ENCODE results near the gene BEND7. TPM values are rescaled to one million over a fixed set of nuclear protein-coding genes. Genes with fewer than 3 reads are reported as not detected.
"Not testable (repeated sequence)": the region's sequence is repeated elsewhere in the genome, so short reads cannot be mapped to it uniquely, and the experiment has no call there.

BEND7 gene
- total and polyA plus RNA-seq, 2 of the 8 experiments (the other 6 are each of a cell fraction or from before 2014, with no cell fraction given): 1.9 to 8.2 TPM

DNA sequence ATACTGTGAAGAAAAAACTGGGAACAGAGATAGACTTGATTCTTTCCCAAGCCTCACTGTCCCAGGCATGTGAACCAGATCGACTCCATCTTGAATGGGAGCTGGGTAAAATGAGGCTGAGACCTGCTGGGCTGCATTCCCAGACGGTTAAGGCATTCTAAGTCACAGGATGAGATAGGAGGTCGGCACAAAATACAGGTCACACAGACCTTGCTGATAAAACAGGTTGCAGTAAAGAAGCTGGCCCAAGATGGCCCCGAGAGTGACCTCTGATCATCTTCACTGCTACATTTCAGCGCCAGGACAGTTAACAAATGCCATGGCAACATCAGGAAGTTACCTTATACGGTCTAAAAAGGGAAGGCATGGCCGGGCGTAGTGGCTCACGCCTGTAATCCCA lies 9.2 kb upstream of the BEND7 start:
- H2BK5ac ChIP-seq (ENCODE audit: low read depth, low read length); H3K4ac ChIP-seq (replicated peaks; ENCODE audit: insufficient read length, low read depth, low read length); H2BK120ac ChIP-seq (replicated peaks; ENCODE audit: low read depth, low read length); H3K23ac ChIP-seq (ENCODE audit: insufficient read length); H4K91ac ChIP-seq (replicated peaks; ENCODE audit: insufficient read length, low read length); H3K79me2 ChIP-seq (ENCODE audit: control insufficient read depth in 1 of 2, insufficient read depth in 2 of 2, low read length in 2 of 2); H3K23me2 ChIP-seq (ENCODE audit: low read depth, low read length); H2BK20ac ChIP-seq (ENCODE audit: low read length); H4K20me1 ChIP-seq (replicated peaks in 1 of 2; ENCODE audit: control insufficient read depth in 1 of 2, insufficient read depth in 2 of 2, low read length in 2 of 2); H3K4me1 ChIP-seq (replicated peaks in 1 of 4; ENCODE audit: control insufficient read depth in 3 of 4, insufficient read depth in 4 of 4, low read length in 3 of 4); H2BK15ac ChIP-seq (ENCODE audit: low read length); FAIRE-seq; H4K5ac ChIP-seq (ENCODE audit: insufficient read length, low read depth, low read length); H3K9me3 ChIP-seq (ENCODE audit: insufficient read depth in 2 of 2, low read depth in 1 of 2, low read length in 1 of 2); H3K56ac ChIP-seq (replicated peaks; ENCODE audit: insufficient read length, low read depth, low read length); H3K36me3 ChIP-seq (ENCODE audit: control insufficient read depth in 2 of 4, insufficient read depth in 4 of 4, low read length in 3 of 4); H2AFZ ChIP-seq (ENCODE audit: low read length); DNase-seq (ENCODE audit: low read depth in 1 of 2, low spot score in 2 of 2); H3K14ac ChIP-seq (ENCODE audit: insufficient read length); H2AK5ac ChIP-seq (ENCODE audit: low read depth, low read length); H4K8ac ChIP-seq (ENCODE audit: extremely low read depth, insufficient read depth, low read length); H3K79me1 ChIP-seq (ENCODE audit: low read depth, low read length); H3K18ac ChIP-seq (ENCODE audit: extremely low read depth, low read length); H2BK12ac ChIP-seq (ENCODE audit: low read depth, low read length); H3K4me2 ChIP-seq (ENCODE audit: insufficient read depth in 1 of 2, low read depth in 2 of 2, low read length in 2 of 2); H3K9ac ChIP-seq (replicated peaks in 1 of 4; ENCODE audit: extremely low read depth in 1 of 4, low read depth in 3 of 4, low read length in 3 of 4); H3K4me3 ChIP-seq (ENCODE audit: extremely low read depth in 1 of 4, insufficient read depth in 2 of 4, low read depth in 3 of 4, low read length in 4 of 4); H3K27me3 ChIP-seq (replicated peaks in 1 of 4; ENCODE audit: control insufficient read depth in 3 of 4, extremely low read depth in 1 of 4, insufficient read depth in 3 of 4, low read length in 3 of 4); H3K27ac ChIP-seq (ENCODE audit: low read depth, low read length): not testable (repeated sequence)
- CTCF ChIA-PET (ENCODE audit: partially characterized antibody): interaction anchor here (0.7 to 4.3 kb wide), 12 partner anchors 9 to 344 kb away, joined by 3 to 56 read pairs (median 6); no protein-coding TSS in a partner anchor
- 91% methylated on average over 9 of the region's 9 CpGs; no CpG with 5 or more reads in 1 of the 2 experiments for WGBS, 2 experiments (ENCODE audit: extremely low coverage in 1 of 2, insufficient coverage in 1 of 2, insufficient read length in 1 of 2, insufficient replicate concordance in 2 of 2, low coverage in 1 of 2, low lambda C conversion rate in 2 of 2, missing lambda C conversion rate in 1 of 2)
- POLR2A ChIA-PET (ENCODE audit: partially characterized antibody): interaction anchor here (2.2 kb wide), 1 partner anchor 188 kb away, joined by 14 read pairs; no protein-coding TSS in a partner anchor
